Pancreas (tissue), 10 donors: Measurements from ENCODE around the gene EVX2. TPM values are rescaled to one million over a fixed set of nuclear protein-coding genes. Genes with fewer than 3 reads are reported as not detected.

Experiments used
- ATAC-seq, 4 donors: fragments of 200-7000 bp; cut with Tn5 transposase; one replicate each; pipeline versions ENCODE4 v1.8.0 to v1.9.1; 2020; ENCODE audit warnings: mild to moderate bottlenecking in 4 of 4, moderate library complexity in 4 of 4
- DNase-seq, 6 donors: peaks; one replicate each; pipeline ENCODE4 v3.0.0-alpha.2; 2020
- FAIRE-seq: peaks from 2 replicates; lab custom pipeline; 2012; peaks lifted over from hg19 to GRCh38; lab: Jason Lieb, UNC
- H3K27ac ChIP-seq, 4 donors: fragments of 200-600 bp; sonication (generic); 1 replicate in 3 of 4; 2 replicates in 1 of 4; pipeline versions ENCODE4 v1.5.0 to v1.8.0; 2020
- H3K27me3 ChIP-seq, 4 donors: fragments of 200-600 bp; one replicate each; pipeline ENCODE4 v1.8.0; 2021
- H3K36me3 ChIP-seq, 3 donors: fragments of 200-600 bp; sonication (generic) in 1 of 3; one replicate each; pipeline versions ENCODE4 v1.5.0 to v1.8.0; 2020 to 2021
- H3K4me1 ChIP-seq, 3 donors: fragments of 200-600 bp; one replicate each; pipeline ENCODE4 v1.8.0; 2021
- H3K4me3 ChIP-seq, 4 donors: fragments of 200-600 bp; sonication (generic) in 2 of 4; one replicate each; pipeline versions ENCODE4 v1.5.0 to v1.8.0; 2020 to 2021
- H3K9me3 ChIP-seq, 4 donors: fragments of 200-600 bp; one replicate each; pipeline ENCODE4 v1.8.0; 2021
- CTCF ChIP-seq, 4 donors: fragments of 200-600 bp; sonication (generic) in 3 of 4; IDR thresholded peaks; one replicate each; pipeline versions ENCODE4 v1.5.0 to v1.8.0; 2021; ENCODE audit warnings: antibody characterized with exemption in 4 of 4
- WGBS, 2 donors: extraction: QIAGEN DNeasy Blood & Tissue Kit; methylation state at CpG; one replicate each; pipeline ENCODE4 v1.1.7; 2013; 5-methylcytosine and 5-hydroxymethylcytosine counted together
- intact Hi-C, 3 donors: fragments of 100-400 bp; cut with DNase I; formaldehyde crosslinking; loops; one replicate each; pipeline versions ENCODE4 v1.11.1 to v1.14.2; 2022
- polyA plus RNA-seq, 2 donors: library from polyadenylated mRNA; stranded (reverse); fragments of 200-250 nt; gene quantifications; one replicate each; pipeline ENCODE4 v1.2.3, GENCODE V29; 2013
- total RNA-seq, 6 donors: library from RNA; stranded (reverse); fragmentation: NEBNext Ultra II Directional in 4 of 6; extraction: Animal tissue kit (Norgen Biotek cat#: 25700) in 4 of 6; gene quantifications; one replicate each; pipeline versions ENCODE4 v1.2.1 to v1.2.4, GENCODE V29; 2021 to 2023
- donor health status: healthy with polysubstance abuse.
- donor health status: DM: no; HTN: no; CAD: no; lungs with moderate emphysema.
- donor health status: DM: no; HTN: no; CAD: no.
- donor health status: control.
- donor health status: control.
- donor health status: Bipolar disorder and iron deficiency.
- donor health status: DM: yes; HTN: yes; CAD: no.
- donor health status: DM: no; HTN: no; CAD: no.
- donor health status: DM: no; HTN: no; CAD: no.
- donor health status: DM: yes; HTN: yes; CAD: no.

Gene EVX2
- total and polyA plus RNA-seq, 8 donors = 0.02 TPM; not detected in 7

- Histone ChIP-seq H3K9me3 (no peaks in the 10 kb centered on the region), H3K27me3 (peaks cover 8 to 75% (median 32%) of the 10 kb centered on the region in 4 donors), H3K27ac (no peak overlapping the region), H3K4me3 (peak overlapping the region in 1 of 4 donors; percentile 39), H3K4me1 (peaks cover 0 to 8% (median 5%) of the 10 kb centered on the region in 3 donors), H3K36me3 (no peaks in the 10 kb centered on the region)
- no peak for TF ChIP-seq CTCF (IDR thresholded peaks at IDR 0.05)
- intact Hi-C loops = loop anchor here in 2 of 3 donors (10.0 kb wide), 2 partner anchors 324 to 434 kb away; no protein-coding TSS in a partner anchor
- DNase-seq (no peak), ATAC-seq (no peak), FAIRE-seq (no peak)
- 13 to 14% methylated on average over 15 of the region's 15 CpGs for WGBS, 2 donors
Observed at GRCh38 chr2:176130957-176131847, 47.4 kb upstream of the EVX2 start.

GRCh38 chr2:176130147-176130956, 46.6 kb upstream of the EVX2 start:
- H3K27me3 ChIP-seq = peaks cover 8 to 80% (median 35%) of the 10 kb centered on the region in 4 donors
- TF ChIP-seq CTCF (IDR thresholded peaks at IDR 0.05) = no peak
- intact Hi-C loops = loop anchor here in 2 of 3 donors (10.0 kb wide), 2 partner anchors 324 to 434 kb away; no protein-coding TSS in a partner anchor
- H3K9me3 ChIP-seq = no peaks in the 10 kb centered on the region
- DNase-seq (peak in 2 of 6 donors; percentile 61 to 72), FAIRE-seq (no peak), ATAC-seq (peak in 1 of 4 donors; percentile 23)
- peak overlapping the region in 1 of 4 donors; percentile 28 for H3K27ac ChIP-seq
- H3K4me1 ChIP-seq = peaks cover 0 to 8% (median 5%) of the 10 kb centered on the region in 3 donors
- WGBS, 2 donors = 4 to 6% methylated on average over 58 to 100 of the region's 100 CpGs
- no peaks in the 10 kb centered on the region for H3K36me3 ChIP-seq
- H3K4me3 ChIP-seq = peak overlapping the region in 2 of 4 donors; percentile 16 to 39

GRCh38 chr2:176129813-176130146, 46.0 kb upstream of the EVX2 start:
- Histone ChIP-seq H3K4me3 (peak overlapping the region in 2 of 4 donors; percentile 16 to 39), H3K4me1 (peaks cover 0 to 8% (median 5%) of the 10 kb centered on the region in 3 donors), H3K9me3 (no peaks in the 10 kb centered on the region), H3K36me3 (no peaks in the 10 kb centered on the region), H3K27ac (no peak overlapping the region), H3K27me3 (peaks cover 9 to 86% (median 37%) of the 10 kb centered on the region in 4 donors)
- intact Hi-C loops = loop anchor here (5.0 to 10.0 kb wide), 6 partner anchors 325 to 1015 kb away; no protein-coding TSS in a partner anchor
- FAIRE-seq (no peak), ATAC-seq (peak in 1 of 4 donors; percentile 16), DNase-seq (no peak)
- 2 to 5% methylated on average over 42 to 43 of the region's 43 CpGs for WGBS, 2 donors
- no peak for TF ChIP-seq CTCF (IDR thresholded peaks at IDR 0.05)

GRCh38 chr2:176128982-176129796, 45.4 kb upstream of the EVX2 start, which contains the start of gene HOXD8:
TSS of gene HOXD8 (plus strand) at chr2:176129705. CDS start at chr2:176130367, 662 bp downstream.
- H3K4me1 ChIP-seq = peaks cover 0 to 8% (median 5%) of the 10 kb centered on the region in 3 donors
- ATAC-seq = peak in 3 of 4 donors; percentile 39 to 52 (median 42)
- no peak for FAIRE-seq
- WGBS, 2 donors = 3 to 6% methylated on average over 62 to 64 of the region's 64 CpGs
- peaks cover 12 to 87% (median 36%) of the 10 kb centered on the region in 4 donors for H3K27me3 ChIP-seq
- no peaks in the 10 kb centered on the region for H3K9me3 ChIP-seq
- peak within 1 kb of the TSS in 1 of 4 donors; percentile 28 for H3K27ac ChIP-seq
- DNase-seq = peak in 1 of 6 donors; percentile 62
- no peak for TF ChIP-seq CTCF (IDR thresholded peaks at IDR 0.05)
- peak within 1 kb of the TSS in 2 of 4 donors; percentile 16 to 39 for H3K4me3 ChIP-seq
- no peaks in the 10 kb centered on the region for H3K36me3 ChIP-seq
- intact Hi-C loops = loop anchor here in 2 of 3 donors (5.0 to 10.0 kb wide), 4 partner anchors 508 to 1016 kb away; no protein-coding TSS in a partner anchor
